Endothelial cell of umbilical vein (primary cell): ENCODE measurements around the gene OR4D1. TPM values are rescaled to one million over a fixed set of nuclear protein-coding genes. Genes with fewer than 3 reads are reported as not detected.

Source experiments
- BruUV-seq: library from RNA; stranded (reverse); fragments of 400-500 nt; replicated peaks from 2 replicates; lab custom pipeline; 2021; lab: Mats Ljungman, UMichigan
- CTCF ChIA-PET: fragments of 300-600, 350-600 bp; sonication (Branson Sonifier 250); formaldehyde crosslinking; loops from one replicate; lab custom pipeline; 2021; ENCODE audit warnings: antibody characterized with exemption, inconsistent platforms; lab: Charles Lee
- POLR2A ChIA-PET: fragments of 300-600, 350-600 bp; sonication (Branson Sonifier 250); formaldehyde crosslinking; loops from one replicate; lab custom pipeline; 2021; ENCODE audit warnings: antibody characterized with exemption, inconsistent platforms; lab: Charles Lee
- DNase-seq: peaks from one replicate; pipeline ENCODE4 v3.0.0-alpha.2; 2011; ENCODE audit warnings: low read depth, low spot score
- FAIRE-seq: peaks from 2 replicates; lab custom pipeline; 2011; peaks lifted over from hg19 to GRCh38; lab: Jason Lieb, UNC
- H2AFZ ChIP-seq: 2 replicates; pipeline ENCODE4 v1.6.0; 2012; ENCODE audit warnings: low read depth, low read length, control low read depth, inconsistent platforms
- H3K27ac ChIP-seq: 2 replicates; pipeline ENCODE4 v1.5.1; 2011; ENCODE audit warnings: low read depth, mild to moderate bottlenecking, control low read depth, low read length, moderate library complexity; ENCODE audit not compliant: insufficient read depth
- H3K27me3 ChIP-seq, 2 experiments: 2 replicates each; pipeline versions ENCODE4 v1.6.0 to v1.6.1; 2011; ENCODE audit warnings: low read length in 2 of 2, mixed read lengths in 1 of 2; ENCODE audit not compliant: control insufficient read depth in 2 of 2, insufficient read depth in 2 of 2
- H3K36me3 ChIP-seq, 2 experiments: 2 replicates in 1 of 2; 3 replicates in 1 of 2; pipeline ENCODE4 v1.5.1; 2011; ENCODE audit warnings: low read length in 2 of 2, mild to moderate bottlenecking in 1 of 2, moderate library complexity in 1 of 2; ENCODE audit not compliant: control insufficient read depth in 2 of 2, insufficient read depth in 2 of 2; ENCODE audit errors: extremely low read depth in 1 of 2
- H3K4me1 ChIP-seq: 3 replicates; pipeline ENCODE4 v1.5.1; 2011; ENCODE audit warnings: mild to moderate bottlenecking, low read length; ENCODE audit not compliant: control insufficient read depth, insufficient read depth; ENCODE audit errors: extremely low read depth
- H3K4me2 ChIP-seq: 2 replicates; pipeline ENCODE4 v1.6.1; 2011; ENCODE audit warnings: low read length, control low read depth, mixed read lengths; ENCODE audit not compliant: insufficient read depth
- H3K4me3 ChIP-seq, 3 experiments: fragments of 200-600 bp in 1 of 3; sonication (generic), shearing (Covaris generic) in 1 of 3; replicated peaks in 1 of 3; 2 replicates each; pipeline ENCODE4 v1.5.1; 2011 to 2016; ENCODE audit warnings: control low read depth in 3 of 3, low read length in 3 of 3, mild to moderate bottlenecking in 2 of 3, inconsistent platforms in 1 of 3, low read depth in 1 of 3, moderate library complexity in 1 of 3; ENCODE audit not compliant: insufficient read depth in 1 of 3
- H3K79me2 ChIP-seq: 2 replicates; pipeline ENCODE4 v1.6.0; 2012; ENCODE audit warnings: low read length, inconsistent platforms; ENCODE audit not compliant: control insufficient read depth, insufficient read depth
- H3K9ac ChIP-seq: replicated peaks from 2 replicates; pipeline ENCODE3; 2011; ENCODE audit warnings: low read length, control low read depth; ENCODE audit not compliant: insufficient read depth; ENCODE audit errors: extremely low read depth
- H3K9me1 ChIP-seq: replicated peaks from 3 replicates; pipeline ENCODE4 v1.6.0; 2011; ENCODE audit warnings: mild to moderate bottlenecking, low read length; ENCODE audit not compliant: control insufficient read depth, insufficient read depth; ENCODE audit errors: extremely low read depth
- H3K9me3 ChIP-seq: replicated peaks from 2 replicates; pipeline ENCODE4 v1.5.1; 2012; ENCODE audit warnings: low read length, inconsistent platforms; ENCODE audit not compliant: control insufficient read depth, insufficient read depth
- H4K20me1 ChIP-seq: replicated peaks from 2 replicates; pipeline ENCODE3; 2011; ENCODE audit warnings: mild to moderate bottlenecking, low read length; ENCODE audit not compliant: control insufficient read depth, insufficient read depth; ENCODE audit errors: extremely low read depth
- CTCF ChIP-seq, 2 donors: IDR thresholded peaks; 1 replicate in 1 of 2; 2 replicates in 1 of 2; pipeline ENCODE4 v1.5.1; 2011; ENCODE audit warnings: low read length in 2 of 2, mild to moderate bottlenecking in 2 of 2, moderate library complexity in 2 of 2, control low read depth in 1 of 2, inconsistent platforms in 1 of 2, low read depth in 1 of 2; ENCODE audit not compliant: insufficient read depth in 1 of 2; ENCODE audit errors: extremely low read depth in 1 of 2
- EZH2 ChIP-seq: IDR thresholded peaks from 2 replicates; pipeline ENCODE4 v1.6.1; 2012; ENCODE audit warnings: borderline replicate concordance, low read depth, mild to moderate bottlenecking, moderate library complexity, low read length, inconsistent platforms; ENCODE audit not compliant: severe bottlenecking
- FOS ChIP-seq: IDR thresholded peaks from 2 replicates; pipeline ENCODE4 v1.6.1; 2011; ENCODE audit warnings: mild to moderate bottlenecking, low read length, moderate library complexity, borderline replicate concordance; ENCODE audit not compliant: insufficient read depth
- GATA2 ChIP-seq: IDR thresholded peaks from 2 replicates; pipeline ENCODE4 v1.7.0; 2011; ENCODE audit warnings: low read depth, mild to moderate bottlenecking, moderate library complexity, mixed read lengths, low read length; ENCODE audit not compliant: insufficient read length, insufficient read depth
- JUN ChIP-seq: IDR thresholded peaks from 2 replicates; pipeline ENCODE4 v1.6.1; 2011; ENCODE audit warnings: borderline replicate concordance, low read depth; ENCODE audit not compliant: insufficient read length, insufficient read depth
- MYC ChIP-seq: IDR thresholded peaks from one replicate; pipeline ENCODE4 v1.6.1; 2011; ENCODE audit warnings: mild to moderate bottlenecking, low read depth, low read length
- POLR2A ChIP-seq: IDR thresholded peaks from 2 replicates; pipeline ENCODE4 v1.6.1; 2012; ENCODE audit warnings: low read depth, mild to moderate bottlenecking, control low read depth, low read length
- dilution Hi-C: fragments of 300-500 bp; cut with MboI; formaldehyde crosslinking; loops from one replicate; pipeline ENCODE4 v1.15.0; 2019; ENCODE audit warnings: low sequenced_read_pairs; ENCODE audit not compliant: extremely low pct_ligation_motif_present
- intact Hi-C: fragments of 100-400 bp; cut with micrococcal nuclease; formaldehyde crosslinking; loops from one replicate; pipeline ENCODE4 v1.10.0; 2022
- polyA plus RNA-seq, 4 experiments: library from polyadenylated mRNA; depleted of rRNA in 3 of 4; stranded (reverse) in 3 of 4; unstranded in 1 of 4; fragments of >200 nt; gene quantifications; 2 replicates each; pipeline versions ENCODE4 v1.2.1 to v1.2.3, GENCODE V29; 2011 to 2012; ENCODE audit warnings: missing spikeins in 1 of 4
- total RNA-seq: library from RNA; stranded (reverse); gene quantifications from 2 replicates; pipeline ENCODE4 v1.2.3, GENCODE V29; 2021
- TF ChIP-seq, protein P1 (sequence below): IDR thresholded peaks from 2 replicates; pipeline ENCODE4 v1.6.1; 2011; ENCODE audit not compliant: insufficient read depth, insufficient read length

Gene OR4D1
- total and polyA plus RNA-seq, 2 donors (not counting 3 experiments of a cell fraction or from before 2014, with no cell fraction given), result not detected

GRCh38 chr17:58186591-58186990 is 38.4 kb downstream of the OR4D1 start:
- Histone ChIP-seq H3K79me2 (no peaks in the 10 kb centered on the region), H3K36me3 (no peaks in the 10 kb centered on the region)
- POLR2A ChIA-PET, result no interaction called here

More at GRCh38 chr17:58186591-58186990, 38.4 kb downstream of the OR4D1 start:
- Histone ChIP-seq H3K9me1 (no peaks in the 10 kb centered on the region), H2AFZ (no peak overlapping the region), H3K9me3 (no peaks in the 10 kb centered on the region), H3K4me2 (no peak overlapping the region), H3K9ac (no peak overlapping the region), H3K27me3 (no peaks in the 10 kb centered on the region), H3K4me3 (no peak overlapping the region), H4K20me1 (no peaks in the 10 kb centered on the region), H3K4me1 (no peaks in the 10 kb centered on the region), H3K27ac (no peak overlapping the region)
- FAIRE-seq (no peak), DNase-seq (no peak)
- CTCF ChIA-PET, result interaction anchor here (1.1 kb wide), 1 partner anchor 15 kb away, joined by 6 read pairs; no protein-coding TSS in a partner anchor
- TF ChIP-seq, protein P1, sequence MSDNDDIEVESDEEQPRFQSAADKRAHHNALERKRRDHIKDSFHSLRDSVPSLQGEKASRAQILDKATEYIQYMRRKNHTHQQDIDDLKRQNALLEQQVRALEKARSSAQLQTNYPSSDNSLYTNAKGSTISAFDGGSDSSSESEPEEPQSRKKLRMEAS, result no peak
- no peak for TF ChIP-seq CTCF (IDR thresholded peaks at IDR 0.05; ENCODE audit: extremely low read depth in 1 of 2, insufficient read depth in 1 of 2, low read depth in 1 of 2, low read length in 2 of 2)
- no peak for TF ChIP-seq JUN
- no peak for TF ChIP-seq MYC
- no peak for TF ChIP-seq POLR2A
- no peak for TF ChIP-seq GATA2
- no peak for TF ChIP-seq FOS
- TF ChIP-seq EZH2, result no peak
- intact Hi-C loops (no loop called here), dilution Hi-C loops (no loop called here)
- no TSS peak for BruUV-seq
